AG04450 (cell line): Measurements from ENCODE around the gene BANP. TPM values are rescaled to one million over a fixed set of nuclear protein-coding genes. Genes with fewer than 3 reads are reported as not detected.
"Not testable (repeated sequence)": the region's sequence is repeated elsewhere in the genome, so short reads cannot be mapped to it uniquely, and the experiment has no call there.

Experiments used
- CTCF ChIA-PET: fragments of 300-600, 350-600 bp; formaldehyde crosslinking; extraction: SDS; loops from one replicate; lab custom pipeline; 2022; ENCODE audit warnings: antibody characterized with exemption, inconsistent platforms; lab: Charles Lee
- POLR2A ChIA-PET: fragments of 350-600 bp; formaldehyde crosslinking; extraction: SDS; loops from one replicate; lab custom pipeline; 2021; ENCODE audit warnings: antibody characterized with exemption, inconsistent platforms; lab: Yijun Ruan, JAX
- DNase-seq: peaks from one replicate; pipeline ENCODE4 v3.0.0-alpha.2; 2011; ENCODE audit warnings: low read depth, low spot score
- H3K27ac ChIP-seq: one replicate; pipeline ENCODE4 v1.5.1; 2012; ENCODE audit warnings: low read depth, low read length, control low read depth
- H3K27me3 ChIP-seq: one replicate; pipeline ENCODE4 v1.6.0; 2012; ENCODE audit warnings: low read length; ENCODE audit not compliant: control insufficient read depth, insufficient read depth
- H3K4me3 ChIP-seq: 2 replicates; pipeline ENCODE4 v1.5.1; 2011; ENCODE audit warnings: mild to moderate bottlenecking, low read depth, low read length, control low read depth
- H3K9me3 ChIP-seq: 2 replicates; pipeline ENCODE4 v1.5.1; 2012; ENCODE audit warnings: low read length; ENCODE audit not compliant: control insufficient read depth, insufficient read depth
- polyA plus RNA-seq: library from polyadenylated mRNA; depleted of rRNA; stranded (reverse); fragments of >200 nt; gene quantifications from 2 replicates; pipeline ENCODE4 v1.2.3, GENCODE V29; 2011
- TF ChIP-seq, protein P1 (sequence below): IDR thresholded peaks from 2 replicates; pipeline ENCODE4 v1.5.1; 2011; ENCODE audit warnings: low read depth, low read length, control low read depth, inconsistent platforms

The BANP gene
- polyA plus RNA-seq, 1 experiment = 18.6 TPM

GRCh38 chr16:88038526-88038908 lies 87.3 kb downstream of the BANP start:
- H3K9me3 ChIP-seq, H3K27ac ChIP-seq, POLR2A ChIA-PET, H3K4me3 ChIP-seq, CTCF ChIA-PET, H3K27me3 ChIP-seq, DNase-seq: not testable (repeated sequence)

DNA sequence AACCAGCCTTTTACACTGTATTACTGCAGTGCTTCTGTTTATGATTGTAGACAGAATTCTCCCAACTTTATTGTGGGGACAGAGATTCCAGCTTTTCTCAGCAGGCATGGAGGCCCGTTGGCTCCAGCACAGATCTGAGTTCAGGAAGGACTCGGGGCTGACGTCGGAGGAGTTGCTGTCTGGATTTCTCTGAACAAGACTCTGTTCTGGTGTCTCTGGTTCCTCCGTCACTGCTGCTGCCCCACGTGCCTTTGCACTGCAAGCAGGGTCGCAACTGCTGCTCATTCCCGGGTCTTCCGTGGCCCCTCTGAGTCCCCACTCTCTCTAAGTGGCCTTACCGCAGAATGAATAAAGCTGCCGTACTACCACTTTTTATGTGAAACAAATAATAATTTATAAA lies 88.4 kb downstream of the BANP start:
- H3K4me3 ChIP-seq = no peak overlapping the region
- ChIA-PET CTCF (no interaction called here), POLR2A (no interaction called here)
- no peaks in the 10 kb centered on the region for H3K27me3 ChIP-seq
- H3K9me3 ChIP-seq = no peaks in the 10 kb centered on the region
- H3K27ac ChIP-seq = no peak overlapping the region
- TF ChIP-seq, protein P1, sequence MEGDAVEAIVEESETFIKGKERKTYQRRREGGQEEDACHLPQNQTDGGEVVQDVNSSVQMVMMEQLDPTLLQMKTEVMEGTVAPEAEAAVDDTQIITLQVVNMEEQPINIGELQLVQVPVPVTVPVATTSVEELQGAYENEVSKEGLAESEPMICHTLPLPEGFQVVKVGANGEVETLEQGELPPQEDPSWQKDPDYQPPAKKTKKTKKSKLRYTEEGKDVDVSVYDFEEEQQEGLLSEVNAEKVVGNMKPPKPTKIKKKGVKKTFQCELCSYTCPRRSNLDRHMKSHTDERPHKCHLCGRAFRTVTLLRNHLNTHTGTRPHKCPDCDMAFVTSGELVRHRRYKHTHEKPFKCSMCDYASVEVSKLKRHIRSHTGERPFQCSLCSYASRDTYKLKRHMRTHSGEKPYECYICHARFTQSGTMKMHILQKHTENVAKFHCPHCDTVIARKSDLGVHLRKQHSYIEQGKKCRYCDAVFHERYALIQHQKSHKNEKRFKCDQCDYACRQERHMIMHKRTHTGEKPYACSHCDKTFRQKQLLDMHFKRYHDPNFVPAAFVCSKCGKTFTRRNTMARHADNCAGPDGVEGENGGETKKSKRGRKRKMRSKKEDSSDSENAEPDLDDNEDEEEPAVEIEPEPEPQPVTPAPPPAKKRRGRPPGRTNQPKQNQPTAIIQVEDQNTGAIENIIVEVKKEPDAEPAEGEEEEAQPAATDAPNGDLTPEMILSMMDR = no peak
- no peak for DNase-seq

DNA sequence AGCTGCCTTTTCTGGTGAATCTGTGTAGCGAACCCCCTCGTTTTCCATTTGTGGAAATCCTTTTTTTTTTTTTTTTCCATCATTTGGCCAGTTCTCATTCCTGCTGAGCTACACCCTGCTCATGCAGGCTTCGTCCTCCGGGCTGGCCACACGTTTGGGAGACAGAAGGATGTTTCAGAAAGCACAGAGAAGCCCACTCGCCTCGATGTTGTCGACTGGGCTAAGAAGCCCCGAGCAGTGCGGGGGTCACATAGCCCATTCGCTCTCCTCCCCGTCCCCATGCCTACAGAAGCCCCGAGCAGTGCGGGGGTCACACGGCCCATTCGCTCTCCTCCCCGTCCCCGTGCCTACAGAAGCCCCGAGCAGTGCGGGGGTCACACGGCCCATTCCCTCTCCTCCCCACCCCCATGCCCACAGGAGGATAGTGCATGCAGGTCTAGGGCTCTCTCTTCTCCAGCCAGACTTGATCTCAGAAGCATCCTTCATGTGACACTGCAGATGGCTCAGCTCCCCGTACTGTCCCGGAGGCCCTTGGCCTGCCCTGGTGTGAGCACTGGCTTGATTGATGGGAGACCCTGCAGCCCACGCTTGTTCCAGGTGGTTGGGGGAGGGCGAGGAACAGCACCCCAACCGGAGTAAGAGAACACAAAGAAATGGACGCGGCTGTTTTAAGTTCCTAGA lies 89.1 kb downstream of the BANP start:
- DNase-seq = not testable (repeated sequence)
- POLR2A ChIA-PET = interaction anchor here (0.6 kb wide), 1 partner anchor 251 kb away, joined by 8 read pairs; no protein-coding TSS in a partner anchor

GRCh38 chr16:88040877-88041244 lies 89.6 kb downstream of the BANP start:
- H3K27ac ChIP-seq, H3K27me3 ChIP-seq, H3K9me3 ChIP-seq, DNase-seq, H3K4me3 ChIP-seq, CTCF ChIA-PET, POLR2A ChIA-PET: not testable (repeated sequence)

More for the DNA sequence above, 89.1 kb downstream of the BANP start:
- not testable (repeated sequence) for H3K27me3 ChIP-seq, H3K4me3 ChIP-seq, H3K27ac ChIP-seq, H3K9me3 ChIP-seq
- CTCF ChIA-PET = interaction anchor here (0.6 kb wide), 1 partner anchor 405 kb away, joined by 3 read pairs; no protein-coding TSS in a partner anchor

- CTCF ChIA-PET, H3K27me3 ChIP-seq, H3K4me3 ChIP-seq, POLR2A ChIA-PET, H3K27ac ChIP-seq, H3K9me3 ChIP-seq, DNase-seq: not testable (repeated sequence)
Measured at GRCh38 chr16:88041506-88041905, 90.3 kb downstream of the BANP start.

DNA sequence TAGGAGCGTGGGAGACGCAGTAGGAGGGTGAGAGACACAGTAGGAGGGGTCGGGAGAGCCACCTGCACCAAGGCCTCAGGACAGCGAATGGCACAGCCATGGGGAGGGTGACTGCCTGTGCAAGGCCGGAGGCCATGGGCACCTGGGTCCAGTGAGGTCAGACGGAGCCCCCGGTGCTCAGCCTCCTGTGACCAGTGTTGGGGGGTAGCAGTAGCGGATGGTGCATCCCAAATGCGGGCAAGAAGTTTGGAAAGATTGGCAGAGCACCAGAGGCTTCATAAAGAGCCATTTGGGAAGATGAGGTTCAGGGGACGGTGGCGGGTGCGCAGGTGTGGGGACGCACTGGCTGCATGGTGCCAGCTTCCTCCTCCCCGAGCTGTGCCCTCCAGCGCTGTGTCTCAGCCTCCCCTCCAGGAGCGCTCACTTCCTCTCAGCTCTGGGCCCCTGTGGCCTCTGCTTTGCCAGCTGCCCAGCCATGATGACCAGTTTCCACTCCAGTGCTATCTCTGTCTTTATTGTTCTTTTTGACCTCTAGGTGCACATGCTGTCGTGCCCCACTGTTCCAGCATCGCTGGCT lies 90.8 kb downstream of the BANP start:
- H3K27ac ChIP-seq, CTCF ChIA-PET, H3K4me3 ChIP-seq, H3K27me3 ChIP-seq, POLR2A ChIA-PET, H3K9me3 ChIP-seq, DNase-seq: not testable (repeated sequence)

DNA sequence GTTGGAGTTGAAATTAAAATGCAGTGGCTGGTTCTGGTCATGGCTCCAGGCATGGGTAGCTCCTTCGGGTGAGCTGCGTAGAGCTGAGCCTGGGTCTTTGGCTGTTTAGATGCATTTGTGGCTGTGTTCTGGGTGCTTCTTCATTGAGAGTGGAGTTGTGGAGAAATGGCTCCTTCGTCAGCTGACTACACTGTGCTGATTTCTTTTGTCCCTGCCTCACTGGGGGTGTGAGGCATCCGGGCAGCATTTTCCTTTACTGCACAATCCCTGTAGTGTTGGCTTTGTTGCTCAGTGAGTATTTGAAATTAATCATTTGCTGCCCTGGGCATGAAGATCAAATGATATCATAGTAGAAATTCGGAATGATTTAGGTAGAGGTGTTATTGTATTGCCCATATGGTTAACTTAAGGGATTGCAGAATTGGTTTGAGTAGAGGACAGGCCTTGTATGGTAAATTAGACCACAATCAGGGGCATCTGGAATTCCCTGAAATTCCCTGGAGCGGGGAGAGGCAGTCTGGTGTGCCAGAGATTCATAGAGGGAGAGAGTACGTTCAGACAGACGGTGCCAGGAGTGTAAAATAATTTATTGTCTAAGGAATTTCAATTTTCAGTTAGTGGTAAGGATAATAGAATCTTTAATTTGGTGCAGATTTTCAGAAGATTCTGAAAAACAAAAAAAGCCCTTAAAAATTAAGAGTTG lies 92.1 kb downstream of the BANP start:
- CTCF ChIA-PET, DNase-seq, H3K27ac ChIP-seq, POLR2A ChIA-PET, H3K9me3 ChIP-seq, H3K4me3 ChIP-seq, H3K27me3 ChIP-seq: not testable (repeated sequence)

- CTCF ChIA-PET, H3K9me3 ChIP-seq, POLR2A ChIA-PET, H3K27me3 ChIP-seq, H3K4me3 ChIP-seq, H3K27ac ChIP-seq, DNase-seq: not testable (repeated sequence)
Measured at GRCh38 chr16:88044121-88044581, 92.9 kb downstream of the BANP start.

DNA sequence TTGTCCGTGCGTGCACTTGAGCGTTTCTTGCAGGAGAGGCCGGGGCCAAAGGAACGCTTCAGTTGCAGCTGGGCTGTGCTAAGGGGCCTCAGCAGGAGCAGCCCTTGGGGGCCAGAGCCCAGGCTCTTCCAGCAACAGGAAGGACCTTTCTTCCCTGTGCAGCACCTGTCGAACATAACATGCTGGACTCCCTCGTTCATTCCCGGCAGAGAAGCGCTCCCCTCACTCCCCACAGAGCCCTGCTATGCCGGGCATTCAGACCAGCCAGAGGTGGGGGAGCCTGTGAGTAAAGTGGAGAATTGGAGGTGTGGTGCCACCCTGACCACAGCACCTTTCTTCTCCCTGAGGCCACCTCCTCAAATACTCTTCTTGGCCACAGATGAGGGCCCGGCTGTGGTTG lies 94.1 kb downstream of the BANP start:
- H3K4me3 ChIP-seq, DNase-seq, CTCF ChIA-PET, H3K27ac ChIP-seq, H3K9me3 ChIP-seq, H3K27me3 ChIP-seq, POLR2A ChIA-PET: not testable (repeated sequence)
